HEK293 (cell line): ENCODE data around the gene UBAP2L.

Experiments
- ATF2 ChIP-seq: fragments of 450-650 bp; formaldehyde crosslinking; IDR thresholded peaks from 2 replicates; pipeline ENCODE4 v1.5.1; 2016; ENCODE audit warnings: missing biosample characterization, missing genetic modification characterization, low read depth
- GLIS2 ChIP-seq: fragments of 450-650 bp; formaldehyde crosslinking; IDR thresholded peaks from 2 replicates; pipeline ENCODE4 v1.5.1; 2016; ENCODE audit warnings: missing biosample characterization, missing genetic modification characterization
- HOXC10 ChIP-seq: sonication (generic); formaldehyde crosslinking; IDR thresholded peaks from 2 replicates; pipeline ENCODE4 v1.8.1; 2023; ENCODE audit warnings: mild to moderate bottlenecking, missing genetic modification reagents
- PATZ1 ChIP-seq: fragments of 450-650 bp; formaldehyde crosslinking; IDR thresholded peaks from 2 replicates; pipeline ENCODE4 v1.5.1; 2016; ENCODE audit warnings: missing biosample characterization, missing genetic modification characterization
- SETDB1 ChIP-seq: IDR thresholded peaks from one replicate; pipeline ENCODE4 v1.6.1; 2017; ENCODE audit warnings: mild to moderate bottlenecking, low read length, moderate library complexity, mixed read lengths; ENCODE audit not compliant: insufficient read length
- TCF7L2 ChIP-seq: IDR thresholded peaks from 2 replicates; pipeline ENCODE4 v1.6.1; 2011; ENCODE audit warnings: low read depth, mild to moderate bottlenecking, inconsistent platforms, low read length, moderate library complexity, borderline replicate concordance
- ZFP37 ChIP-seq: fragments of 450-650 bp; formaldehyde crosslinking; IDR thresholded peaks from 2 replicates; pipeline ENCODE4 v1.5.1; 2016; ENCODE audit warnings: missing biosample characterization, missing genetic modification characterization
- ZNF18 ChIP-seq: fragments of 450-650 bp; formaldehyde crosslinking; IDR thresholded peaks from 2 replicates; pipeline ENCODE4 v1.5.1; 2016; ENCODE audit warnings: missing biosample characterization, missing genetic modification characterization
- ZNF416 ChIP-seq: fragments of 450-650 bp; formaldehyde crosslinking; IDR thresholded peaks from 2 replicates; pipeline ENCODE4 v1.5.1; 2016; ENCODE audit warnings: missing biosample characterization, missing genetic modification characterization
- TF ChIP-seq, protein P1 (sequence below): fragments of 450-650 bp; formaldehyde crosslinking; IDR thresholded peaks from 2 replicates; pipeline ENCODE4 v1.5.1; 2016; ENCODE audit warnings: missing biosample characterization, missing genetic modification characterization
- TF ChIP-seq, protein P2 (sequence below): fragments of 450-650 bp; formaldehyde crosslinking; IDR thresholded peaks from 2 replicates; pipeline ENCODE4 v1.5.1; 2016; ENCODE audit warnings: missing biosample characterization, missing genetic modification characterization

DNA sequence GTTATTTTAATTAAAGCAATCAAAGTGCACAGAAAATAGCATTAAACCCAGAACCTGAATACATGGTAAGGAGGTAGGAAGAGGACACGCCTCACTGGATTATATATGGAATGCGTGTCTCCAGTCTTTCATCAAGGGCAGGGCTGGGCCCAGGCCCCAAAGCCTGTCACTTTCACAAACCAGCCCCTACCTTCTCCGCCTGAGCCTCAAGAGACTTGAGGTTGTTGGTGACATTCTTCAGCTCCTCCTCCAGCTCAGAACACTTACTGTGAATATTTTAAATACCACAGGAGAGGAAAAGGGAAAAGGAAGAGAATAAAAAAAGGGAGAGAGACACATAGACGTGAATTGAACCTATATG lies 49.6 kb upstream of the UBAP2L start:
- TF ChIP-seq, protein P1, sequence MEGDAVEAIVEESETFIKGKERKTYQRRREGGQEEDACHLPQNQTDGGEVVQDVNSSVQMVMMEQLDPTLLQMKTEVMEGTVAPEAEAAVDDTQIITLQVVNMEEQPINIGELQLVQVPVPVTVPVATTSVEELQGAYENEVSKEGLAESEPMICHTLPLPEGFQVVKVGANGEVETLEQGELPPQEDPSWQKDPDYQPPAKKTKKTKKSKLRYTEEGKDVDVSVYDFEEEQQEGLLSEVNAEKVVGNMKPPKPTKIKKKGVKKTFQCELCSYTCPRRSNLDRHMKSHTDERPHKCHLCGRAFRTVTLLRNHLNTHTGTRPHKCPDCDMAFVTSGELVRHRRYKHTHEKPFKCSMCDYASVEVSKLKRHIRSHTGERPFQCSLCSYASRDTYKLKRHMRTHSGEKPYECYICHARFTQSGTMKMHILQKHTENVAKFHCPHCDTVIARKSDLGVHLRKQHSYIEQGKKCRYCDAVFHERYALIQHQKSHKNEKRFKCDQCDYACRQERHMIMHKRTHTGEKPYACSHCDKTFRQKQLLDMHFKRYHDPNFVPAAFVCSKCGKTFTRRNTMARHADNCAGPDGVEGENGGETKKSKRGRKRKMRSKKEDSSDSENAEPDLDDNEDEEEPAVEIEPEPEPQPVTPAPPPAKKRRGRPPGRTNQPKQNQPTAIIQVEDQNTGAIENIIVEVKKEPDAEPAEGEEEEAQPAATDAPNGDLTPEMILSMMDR (tag by site-specific recombination) = no peak
- TF ChIP-seq, protein P2, sequence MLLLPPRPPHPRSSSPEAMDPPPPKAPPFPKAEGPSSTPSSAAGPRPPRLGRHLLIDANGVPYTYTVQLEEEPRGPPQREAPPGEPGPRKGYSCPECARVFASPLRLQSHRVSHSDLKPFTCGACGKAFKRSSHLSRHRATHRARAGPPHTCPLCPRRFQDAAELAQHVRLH (tag by site-specific recombination) = no peak
- TF ChIP-seq ATF2 (tag by site-specific recombination) (no peak), HOXC10 (no peak), SETDB1 (no peak), PATZ1 (tag by site-specific recombination) (no peak), ZFP37 (tag by site-specific recombination) (no peak), GLIS2 (no peak), TCF7L2 (no peak), ZNF416 (tag by site-specific recombination) (no peak), ZNF18 (tag by site-specific recombination) (no peak)
